ENCODE measurements around the gene TEX47. TPM values are rescaled to one million over a fixed set of nuclear protein-coding genes. Genes with fewer than 3 reads are reported as not detected.

TEX47 gene
- total RNA-seq: not detected

DNA sequence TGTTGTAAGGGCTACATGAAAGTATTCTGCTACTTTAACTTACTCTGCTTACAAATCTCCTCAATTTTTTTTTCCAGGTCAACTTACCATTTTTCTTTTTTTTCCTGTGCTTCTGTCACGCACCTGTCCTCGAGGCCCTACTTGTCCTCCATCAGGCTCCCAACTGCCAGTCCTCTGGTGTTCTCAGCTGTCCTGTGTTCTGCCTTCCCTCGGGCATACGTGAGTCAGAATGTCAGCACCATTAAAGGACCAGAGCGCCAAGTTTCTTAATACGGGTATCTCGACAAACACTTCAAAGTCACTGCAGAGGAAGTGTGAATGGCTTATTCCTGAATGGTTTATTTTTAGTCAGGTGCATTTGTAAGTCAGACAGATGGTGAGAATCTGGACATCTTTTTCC, at the start of gene TEX47:
TEX47 (minus strand) TSS at position 185 of the 400 bp plus-strand sequence. CDS start 795 bp downstream, outside the sequence.
- no peak for DNase-seq (ENCODE audit: low spot score in 2 of 2)
- H3K36me3 ChIP-seq: no peaks in the 10 kb centered on the region
- H3K9me3 ChIP-seq: no peaks in the 10 kb centered on the region
- H3K27me3 ChIP-seq: no peaks in the 10 kb centered on the region
- intact Hi-C loops (cut with DNase I; ENCODE audit: low total_unique reads): no loop called here
- H3K27ac ChIP-seq: no peak within 1 kb of the TSS
- H3K4me3 ChIP-seq: no peak within 1 kb of the TSS
- H3K4me1 ChIP-seq: no peaks in the 10 kb centered on the region
- TF ChIP-seq POLR2A (IDR thresholded peaks at IDR 0.05) (no peak), POLR2AphosphoS5 (IDR thresholded peaks at IDR 0.05) (no peak)
- TF ChIP-seq, protein P1, sequence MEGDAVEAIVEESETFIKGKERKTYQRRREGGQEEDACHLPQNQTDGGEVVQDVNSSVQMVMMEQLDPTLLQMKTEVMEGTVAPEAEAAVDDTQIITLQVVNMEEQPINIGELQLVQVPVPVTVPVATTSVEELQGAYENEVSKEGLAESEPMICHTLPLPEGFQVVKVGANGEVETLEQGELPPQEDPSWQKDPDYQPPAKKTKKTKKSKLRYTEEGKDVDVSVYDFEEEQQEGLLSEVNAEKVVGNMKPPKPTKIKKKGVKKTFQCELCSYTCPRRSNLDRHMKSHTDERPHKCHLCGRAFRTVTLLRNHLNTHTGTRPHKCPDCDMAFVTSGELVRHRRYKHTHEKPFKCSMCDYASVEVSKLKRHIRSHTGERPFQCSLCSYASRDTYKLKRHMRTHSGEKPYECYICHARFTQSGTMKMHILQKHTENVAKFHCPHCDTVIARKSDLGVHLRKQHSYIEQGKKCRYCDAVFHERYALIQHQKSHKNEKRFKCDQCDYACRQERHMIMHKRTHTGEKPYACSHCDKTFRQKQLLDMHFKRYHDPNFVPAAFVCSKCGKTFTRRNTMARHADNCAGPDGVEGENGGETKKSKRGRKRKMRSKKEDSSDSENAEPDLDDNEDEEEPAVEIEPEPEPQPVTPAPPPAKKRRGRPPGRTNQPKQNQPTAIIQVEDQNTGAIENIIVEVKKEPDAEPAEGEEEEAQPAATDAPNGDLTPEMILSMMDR (IDR thresholded peaks at IDR 0.05): no peak

DNA sequence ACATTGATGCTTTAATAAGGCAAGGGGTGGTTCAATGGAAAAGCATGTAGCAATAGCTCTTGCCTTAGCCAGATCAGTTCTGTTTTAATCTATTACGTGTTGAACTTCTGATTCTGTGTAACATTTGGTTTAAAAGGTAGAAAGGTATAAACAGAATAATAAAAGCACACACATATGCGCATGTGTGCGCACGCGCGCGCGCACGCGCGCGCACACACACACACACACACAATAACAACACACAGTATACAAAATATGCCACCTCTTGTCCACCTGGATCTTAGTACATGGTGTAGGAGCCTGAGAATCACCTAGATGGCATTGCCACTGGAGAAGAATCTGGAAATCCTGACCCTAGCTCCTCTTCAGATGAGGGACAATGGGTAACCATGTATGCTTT, 49.6 kb upstream of the TEX47 start:
- Histone ChIP-seq H3K36me3 (no peaks in the 10 kb centered on the region), H3K4me1 (no peaks in the 10 kb centered on the region), H3K27me3 (no peaks in the 10 kb centered on the region), H3K27ac (no peak overlapping the region), H3K4me3 (no peak overlapping the region), H3K9me3 (no peaks in the 10 kb centered on the region)
- intact Hi-C loops (cut with DNase I; ENCODE audit: low total_unique reads): no loop called here
- no peak for DNase-seq (ENCODE audit: low spot score in 2 of 2)
- TF ChIP-seq POLR2A (IDR thresholded peaks at IDR 0.05): no peak
- TF ChIP-seq, protein P1 (IDR thresholded peaks at IDR 0.05): no peak
- TF ChIP-seq POLR2AphosphoS5 (IDR thresholded peaks at IDR 0.05): no peak

DNA sequence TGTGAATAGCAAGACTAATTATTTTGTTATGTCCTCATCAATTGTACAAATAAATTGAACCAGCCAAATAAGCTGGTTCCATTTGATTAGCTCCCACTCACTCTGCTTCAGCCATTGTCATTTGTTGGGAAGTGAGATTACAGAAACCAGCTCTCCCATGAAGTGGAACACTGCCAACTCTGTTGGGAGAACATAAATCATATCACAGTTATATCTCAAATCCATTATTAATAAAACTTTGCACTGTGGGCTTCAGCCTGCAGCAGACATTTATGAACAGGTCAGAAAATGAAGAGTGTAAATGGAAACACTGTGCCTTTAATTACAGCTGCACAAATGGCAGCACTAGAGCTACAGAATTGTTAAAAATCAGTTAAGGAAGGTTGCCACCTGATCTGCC, 46.7 kb upstream of the TEX47 start:
- Histone ChIP-seq H3K4me3 (no peak overlapping the region), H3K4me1 (no peaks in the 10 kb centered on the region), H3K36me3 (no peaks in the 10 kb centered on the region), H3K27me3 (no peaks in the 10 kb centered on the region), H3K27ac (no peak overlapping the region), H3K9me3 (no peaks in the 10 kb centered on the region)
- no peak for DNase-seq (ENCODE audit: low spot score in 2 of 2)
- intact Hi-C loops (cut with DNase I; ENCODE audit: low total_unique reads): no loop called here
- TF ChIP-seq POLR2A (IDR thresholded peaks at IDR 0.05): no peak
- TF ChIP-seq POLR2AphosphoS5 (IDR thresholded peaks at IDR 0.05): no peak

DNA sequence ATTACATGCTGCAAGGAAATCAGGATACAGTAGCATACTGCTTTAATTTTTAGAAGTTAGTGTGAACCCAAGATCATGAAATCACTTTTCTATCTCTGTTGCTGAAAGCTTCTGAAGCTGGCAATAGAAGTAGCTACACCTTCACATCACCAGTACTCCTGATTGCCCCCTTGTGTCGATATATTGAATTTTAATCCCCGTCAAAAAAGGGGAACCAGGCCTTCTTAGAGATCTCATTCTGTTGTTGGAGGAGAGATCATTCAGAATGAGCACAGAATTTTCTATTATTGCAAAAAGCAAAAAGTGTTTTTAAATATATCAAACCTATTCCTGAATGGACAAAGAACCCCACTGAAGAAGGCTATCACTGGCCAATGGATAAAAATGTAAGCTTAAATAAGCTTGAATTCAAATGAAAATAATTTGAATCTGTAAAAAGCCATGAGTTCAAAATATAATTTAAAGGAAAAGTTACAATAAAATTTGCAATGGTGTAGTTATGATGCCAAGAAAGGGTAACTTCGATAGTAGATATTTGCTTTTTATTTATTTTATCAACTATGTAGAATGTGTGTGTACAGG, 39.7 kb upstream of the TEX47 start:
- Histone ChIP-seq H3K36me3 (no peaks in the 10 kb centered on the region), H3K9me3 (no peaks in the 10 kb centered on the region), H3K27ac (no peak overlapping the region), H3K27me3 (no peaks in the 10 kb centered on the region), H3K4me3 (no peak overlapping the region), H3K4me1 (no peaks in the 10 kb centered on the region)
- DNase-seq (ENCODE audit: low spot score in 2 of 2): no peak
- intact Hi-C loops (cut with DNase I; ENCODE audit: low total_unique reads): no loop called here
- TF ChIP-seq, protein P1 (IDR thresholded peaks at IDR 0.05): peak in 1 of 3 donors; percentile 34
- no peak for TF ChIP-seq POLR2AphosphoS5 (IDR thresholded peaks at IDR 0.05)

DNA sequence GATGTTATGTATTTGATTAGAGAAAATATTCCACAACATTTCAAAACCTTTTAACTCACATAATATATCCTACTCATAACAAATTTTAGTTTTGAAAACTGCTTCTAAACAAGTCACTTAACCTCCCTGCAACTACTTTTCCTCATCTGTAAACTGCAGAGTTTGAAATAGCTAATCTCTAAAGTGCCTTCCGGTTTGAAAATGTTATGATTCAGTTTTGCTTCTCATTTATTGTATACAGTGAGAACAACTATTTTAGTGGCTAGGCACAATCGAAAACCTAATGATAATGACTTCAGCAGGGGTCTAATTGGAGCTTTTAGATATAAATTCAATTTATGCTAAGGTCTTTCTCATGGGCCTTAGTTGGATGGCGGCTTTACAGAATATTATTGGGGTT, 30.7 kb upstream of the TEX47 start:
- H3K4me1 ChIP-seq: no peaks in the 10 kb centered on the region
- H3K27ac ChIP-seq: no peak overlapping the region
- no peak overlapping the region for H3K4me3 ChIP-seq
- no peak for DNase-seq (ENCODE audit: low spot score in 2 of 2)
- TF ChIP-seq, protein P1 (IDR thresholded peaks at IDR 0.05): no peak
- no peak for TF ChIP-seq POLR2AphosphoS5 (IDR thresholded peaks at IDR 0.05)
- no peaks in the 10 kb centered on the region for H3K27me3 ChIP-seq
- intact Hi-C loops (cut with DNase I; ENCODE audit: low total_unique reads): no loop called here
- H3K9me3 ChIP-seq: no peaks in the 10 kb centered on the region
- H3K36me3 ChIP-seq: no peaks in the 10 kb centered on the region

DNA sequence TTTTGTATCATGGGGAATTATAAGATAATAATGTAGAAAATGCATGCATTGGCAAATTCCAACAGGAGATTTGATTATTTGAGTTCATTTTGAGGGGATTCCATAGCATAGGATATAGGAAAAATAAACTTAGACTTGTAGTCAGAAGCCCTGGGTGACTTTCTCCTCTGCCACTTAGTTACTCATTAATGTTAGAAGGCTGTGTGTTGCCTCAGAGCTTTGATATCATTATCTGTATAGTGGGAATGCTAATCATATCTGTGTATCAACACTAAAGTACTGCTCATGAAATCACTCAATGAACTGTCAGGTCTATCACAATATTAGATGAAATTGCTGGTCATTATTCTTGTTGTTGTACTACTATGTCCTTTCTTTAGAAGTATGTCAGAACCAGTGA, 23.0 kb upstream of the TEX47 start:
- intact Hi-C loops (cut with DNase I; ENCODE audit: low total_unique reads): no loop called here
- H3K4me3 ChIP-seq: no peak overlapping the region
- no peaks in the 10 kb centered on the region for H3K9me3 ChIP-seq
- H3K27me3 ChIP-seq: no peaks in the 10 kb centered on the region
- no peak for DNase-seq (ENCODE audit: low spot score in 2 of 2)
- no peaks in the 10 kb centered on the region for H3K36me3 ChIP-seq
- H3K27ac ChIP-seq: no peak overlapping the region
- H3K4me1 ChIP-seq: no peaks in the 10 kb centered on the region
- TF ChIP-seq, protein P1 (IDR thresholded peaks at IDR 0.05): no peak
- TF ChIP-seq POLR2AphosphoS5 (IDR thresholded peaks at IDR 0.05) (no peak), POLR2A (IDR thresholded peaks at IDR 0.05) (no peak)

Data from breast epithelium (tissue), 4 donors.